Sigmoid colon (tissue), 3 donors: ENCODE data around the gene XAB2.

Experiments
- CTCF ChIP-seq, 4 experiments: fragments of 450-650 bp in 3 of 4; fragments of 200-600 bp in 1 of 4; IDR thresholded peaks; one replicate each; pipeline ENCODE4 v1.5.1; 2016 to 2019; ENCODE audit warnings: antibody characterized with exemption in 4 of 4, mild to moderate bottlenecking in 3 of 4, moderate library complexity in 2 of 4
- POLR2A ChIP-seq, 2 donors: fragments of 450-650 bp; IDR thresholded peaks; one replicate each; pipeline ENCODE4 v1.6.1; 2016; ENCODE audit warnings: antibody characterized with exemption in 2 of 2, mild to moderate bottlenecking in 2 of 2, moderate library complexity in 2 of 2

GRCh38 chr19:7676854-7677253 lies 47.5 kb upstream of the XAB2 start, which contains the start of gene MCEMP1:
- TF ChIP-seq CTCF (IDR thresholded peaks at IDR 0.05) (no peak), POLR2A (IDR thresholded peaks at IDR 0.05) (no peak)
